Renal cortical epithelial cell (primary cell): Measurements from ENCODE around the gene COLEC11. TPM values are rescaled to one million over a fixed set of nuclear protein-coding genes. Genes with fewer than 3 reads are reported as not detected.

Source experiments
- DNase-seq: peaks from one replicate; pipeline ENCODE4 v3.0.0-alpha.2; 2011; ENCODE audit warnings: low read depth
- total RNA-seq: library from RNA; depleted of rRNA; stranded (reverse); fragments of >200 nt; gene quantifications from 2 replicates; pipeline ENCODE4 v1.2.3, GENCODE V29; 2014

The COLEC11 gene
- total RNA-seq, 1 donor from 2014 or later = not detected

DNA sequence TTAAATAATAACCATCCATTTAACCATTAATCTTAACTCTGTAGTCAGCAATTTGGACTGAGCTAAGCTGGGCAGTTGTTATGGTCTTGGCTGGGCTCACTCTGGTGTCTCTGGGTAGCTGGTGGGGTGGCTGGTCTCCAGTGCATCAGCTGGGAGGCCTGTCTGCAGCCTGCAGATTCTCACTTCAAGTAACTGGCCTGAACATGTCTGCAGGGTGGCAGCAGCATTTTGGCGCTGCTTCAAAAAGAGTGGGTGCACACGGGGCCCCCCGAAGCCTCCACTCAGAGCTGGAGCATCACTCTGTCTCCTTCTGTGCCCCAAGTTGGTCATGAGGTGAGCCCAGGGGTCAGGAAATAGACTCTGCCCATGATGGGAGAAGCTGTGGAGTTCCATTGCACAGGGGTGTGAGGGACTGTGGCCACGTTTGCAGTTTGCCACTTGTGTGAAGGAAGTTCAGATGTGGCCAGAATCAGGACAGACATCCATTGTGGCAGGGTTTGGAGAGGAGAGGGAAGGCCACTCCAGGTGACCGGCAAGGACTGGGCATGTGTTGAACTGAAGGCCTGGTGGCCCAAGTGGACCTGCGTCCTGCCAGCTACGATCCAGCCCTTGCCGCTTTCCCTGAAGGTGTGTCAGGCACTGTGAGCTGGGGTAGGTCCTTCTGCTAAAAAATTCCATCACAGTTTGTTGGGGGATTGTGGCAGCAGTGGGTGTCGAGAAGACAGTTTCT lies 58.1 kb downstream of the COLEC11 start:
- no peak for DNase-seq

DNA sequence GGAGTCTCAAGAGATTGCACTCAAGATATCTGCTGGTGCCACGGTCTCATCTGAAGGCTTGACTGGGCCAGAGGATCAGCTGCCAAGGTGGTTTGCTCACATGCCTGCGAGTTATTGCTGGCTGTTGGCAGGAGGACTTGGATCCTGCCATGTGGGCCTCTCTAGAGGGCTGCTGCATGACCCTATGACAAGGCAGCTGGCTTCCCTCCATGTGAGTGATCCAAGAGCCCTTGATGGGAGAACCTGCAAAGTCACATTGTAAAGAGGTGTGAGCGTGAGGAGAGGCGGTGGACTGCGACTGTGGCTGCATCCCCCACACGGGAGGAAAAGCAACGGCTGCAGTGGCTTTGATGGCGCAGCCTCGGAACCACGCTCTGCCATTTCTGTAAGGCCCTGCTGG lies 59.1 kb downstream of the COLEC11 start:
- DNase-seq = no peak

GRCh38 chr2:3654531-3655225 lies 59.8 kb downstream of the COLEC11 start:
- no peak for DNase-seq

GRCh38 chr2:3655871-3656761 lies 61.2 kb downstream of the COLEC11 start:
- DNase-seq = no peak

GRCh38 chr2:3656762-3657721 lies 62.1 kb downstream of the COLEC11 start:
- DNase-seq = no peak

DNA sequence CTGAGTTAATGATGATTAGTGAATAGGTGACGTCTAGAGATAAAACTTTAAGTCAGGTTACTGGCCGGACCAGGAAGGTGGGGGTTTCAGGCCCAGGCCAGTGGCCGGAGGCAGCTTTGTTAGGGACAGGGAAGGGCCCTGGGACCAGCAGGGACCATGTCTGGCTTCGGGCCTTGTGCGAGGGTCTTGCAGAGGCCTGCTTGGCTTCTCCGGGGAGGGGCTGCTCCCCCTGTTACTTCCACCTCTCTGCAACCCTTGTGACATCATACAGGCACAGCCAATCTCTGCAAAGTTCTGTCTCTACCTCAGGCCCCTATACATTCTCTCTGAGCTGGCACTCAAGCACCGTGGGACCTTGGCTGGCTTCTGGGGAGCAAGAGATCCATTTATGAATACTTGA lies 63.0 kb downstream of the COLEC11 start, which contains the start of gene ALLC:
TSS of gene ALLC (plus strand) at position 320 of the 400 bp plus-strand sequence. CDS start 12,958 bp downstream, outside the sequence.
- no peak for DNase-seq

GRCh38 chr2:3659447-3660432 lies 64.8 kb downstream of the COLEC11 start:
- no peak for DNase-seq

GRCh38 chr2:3660640-3661039 lies 65.7 kb downstream of the COLEC11 start:
- peak; percentile 6 for DNase-seq

- DNase-seq = no peak
These were observed 66.3 kb downstream of the COLEC11 start for GRCh38 chr2:3661149-3661660.

DNA sequence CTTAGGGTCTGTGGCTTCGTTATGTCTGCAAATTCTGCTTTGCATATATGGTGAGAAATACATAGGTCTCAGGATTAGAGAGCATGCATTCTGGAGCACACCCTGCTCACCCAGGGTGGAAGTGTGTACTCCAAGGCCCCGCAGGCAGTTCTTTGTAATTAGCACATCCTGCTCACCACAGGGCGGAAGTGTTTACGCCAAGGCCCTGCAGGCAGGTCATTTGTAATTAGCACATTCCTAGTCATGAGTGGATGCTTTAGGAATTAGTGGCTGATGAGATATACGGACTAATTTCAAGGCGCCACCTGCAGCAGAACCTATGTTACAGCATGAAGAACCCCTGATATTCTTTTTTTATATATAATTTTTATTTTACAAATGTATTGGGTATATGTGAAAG lies 67.3 kb downstream of the COLEC11 start:
- no peak for DNase-seq

DNA sequence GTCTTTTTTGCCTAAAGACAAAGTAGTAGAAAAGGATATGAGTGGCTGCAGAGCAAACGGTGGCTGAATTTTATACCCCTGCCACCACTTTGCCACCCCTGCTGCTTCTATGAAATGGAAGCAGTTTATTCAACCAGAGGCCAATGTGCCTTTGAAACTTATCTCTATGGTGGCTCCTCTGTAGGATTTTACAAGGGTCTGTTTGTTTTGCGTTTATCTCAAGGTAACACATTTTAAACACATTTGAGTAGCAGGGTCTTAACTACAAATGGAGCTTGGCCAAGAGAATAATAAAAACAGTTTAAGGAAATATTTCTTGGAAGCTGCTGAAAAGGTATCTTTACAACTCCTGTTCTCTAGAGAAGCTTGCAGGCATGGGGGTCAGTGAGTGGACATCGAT lies 69.2 kb downstream of the COLEC11 start:
- no peak for DNase-seq

DNA sequence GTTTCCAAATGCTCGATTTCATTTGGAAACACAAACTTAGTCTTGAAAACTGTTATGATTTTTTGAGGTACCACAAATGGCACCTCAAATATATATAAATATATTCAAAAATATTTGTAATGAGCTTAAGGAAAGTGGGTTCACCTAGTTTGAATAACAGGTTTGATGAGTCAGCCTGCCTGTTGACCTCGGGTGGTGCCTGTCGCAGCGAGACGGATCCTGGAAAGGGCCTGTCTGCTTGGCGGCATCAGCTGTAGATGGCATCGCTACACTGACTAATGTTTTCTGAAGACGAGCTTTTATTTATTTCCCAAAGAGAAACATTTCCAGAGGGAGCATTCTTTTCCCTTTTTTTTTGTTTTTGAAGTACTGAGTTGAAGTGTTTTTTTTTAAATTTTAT lies 70.0 kb downstream of the COLEC11 start:
- no peak for DNase-seq

- no peak for DNase-seq
These were observed 71.1 kb downstream of the COLEC11 start for GRCh38 chr2:3665886-3666612.

DNA sequence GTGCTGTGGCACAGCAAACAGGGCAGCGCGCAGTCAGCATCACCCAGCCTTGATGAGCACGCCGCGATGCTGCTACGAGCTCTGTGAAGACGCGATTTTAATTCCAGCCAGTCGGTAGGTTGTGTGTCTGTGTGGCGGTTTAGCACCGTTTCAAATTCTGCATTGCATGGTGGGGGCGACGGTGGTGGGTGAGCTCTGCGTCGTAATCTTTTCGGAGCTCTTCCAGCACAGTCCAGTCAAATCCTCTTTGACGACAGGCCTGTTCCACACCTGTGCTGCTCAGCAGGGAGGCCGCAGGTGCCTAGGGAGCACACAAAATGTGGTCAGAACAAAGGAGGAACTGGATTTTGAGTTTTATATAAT lies 71.7 kb downstream of the COLEC11 start:
- DNase-seq = no peak

DNA sequence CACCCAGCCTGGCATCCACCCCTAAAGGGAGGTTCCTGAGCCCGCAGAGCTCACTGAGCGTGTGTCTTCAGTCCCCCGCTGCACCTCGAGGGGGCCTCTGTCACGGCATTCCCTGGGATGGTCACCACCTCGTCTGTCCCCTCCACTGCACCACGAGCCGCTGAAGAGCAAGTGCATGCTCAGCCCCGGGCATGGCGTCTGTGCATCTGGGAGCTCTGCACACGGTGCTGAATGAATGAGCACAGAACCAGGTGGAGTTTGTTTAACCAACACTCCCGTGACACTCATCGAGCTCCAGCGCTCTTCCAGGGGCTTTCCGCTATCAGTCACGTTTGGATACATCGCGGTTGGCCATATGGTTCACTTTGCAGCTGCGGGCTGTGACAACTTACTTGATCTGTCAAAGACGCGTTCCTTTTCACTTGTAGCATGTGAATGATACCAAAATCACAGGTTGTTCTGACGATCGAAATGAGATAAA lies 72.3 kb downstream of the COLEC11 start:
- no peak for DNase-seq

DNA sequence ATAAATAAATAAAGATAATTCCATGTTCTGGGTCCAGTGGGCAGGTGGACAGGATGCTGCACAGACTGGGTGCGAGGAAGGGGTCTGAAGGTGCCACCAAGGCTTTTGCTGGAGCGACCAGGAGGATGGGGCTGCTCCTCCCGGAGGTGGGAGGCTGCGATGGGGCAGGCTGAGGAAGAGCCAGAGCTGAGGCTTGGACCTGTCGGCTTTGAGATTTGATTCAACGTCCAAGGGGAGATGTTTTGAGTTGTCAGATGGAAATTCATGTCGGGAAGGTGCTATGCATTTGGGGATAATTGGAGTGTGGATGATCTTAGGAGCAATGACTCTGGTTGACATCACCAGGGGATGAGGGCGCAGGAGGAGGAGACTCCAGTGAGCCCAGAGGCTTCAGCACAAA lies 74.7 kb downstream of the COLEC11 start:
- no peak for DNase-seq

DNA sequence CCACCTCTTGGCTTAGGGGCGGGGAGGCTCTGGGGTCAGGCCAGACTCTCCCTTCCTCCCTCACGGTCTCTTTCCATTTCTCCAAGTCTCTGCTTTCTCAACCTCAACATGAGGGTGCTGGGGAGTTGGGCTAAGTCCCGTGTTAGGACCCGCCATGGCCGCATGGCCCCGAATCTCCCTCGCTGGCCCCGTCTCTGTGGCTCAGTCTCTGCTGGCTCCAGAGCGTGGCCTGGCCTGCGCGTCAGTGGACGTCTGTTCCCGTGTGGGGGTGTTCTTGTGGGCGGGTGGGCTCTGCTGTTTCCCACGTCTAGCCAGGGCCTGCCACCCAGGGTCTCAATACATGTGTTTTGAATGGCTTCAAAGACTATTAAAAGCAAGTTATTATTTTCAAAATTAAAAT lies 75.5 kb downstream of the COLEC11 start:
- DNase-seq = no peak

DNA sequence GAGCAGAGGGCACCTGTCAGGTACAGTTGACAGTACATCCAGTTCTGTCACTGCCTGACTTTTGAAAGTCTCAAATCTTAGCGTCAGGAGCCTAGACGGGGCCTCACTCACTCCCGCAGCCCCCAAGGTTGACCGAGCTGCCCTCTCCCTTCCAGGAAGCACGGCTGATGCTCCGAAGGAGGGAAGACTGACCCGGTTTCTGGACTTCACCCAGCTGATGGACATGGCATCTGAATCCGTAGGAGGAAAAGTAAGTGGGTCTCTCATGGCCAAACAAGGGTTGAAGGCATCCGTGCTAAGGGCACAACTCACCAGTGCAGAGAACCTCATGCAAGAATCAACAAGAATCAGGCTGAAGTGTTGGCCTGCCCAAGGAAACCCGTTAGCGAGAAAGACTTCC lies 76.0 kb downstream of the COLEC11 start:
- DNase-seq = no peak
